ENCODE data around the gene PSG7. TPM values are rescaled to one million over a fixed set of nuclear protein-coding genes. Genes with fewer than 3 reads are reported as not detected.
"Not testable (repeated sequence)": the region's sequence is repeated elsewhere in the genome, so short reads cannot be mapped to it uniquely, and the experiment has no call there.

PSG7 gene
- total RNA-seq, 1 donor from 2014 or later = not detected

DNA sequence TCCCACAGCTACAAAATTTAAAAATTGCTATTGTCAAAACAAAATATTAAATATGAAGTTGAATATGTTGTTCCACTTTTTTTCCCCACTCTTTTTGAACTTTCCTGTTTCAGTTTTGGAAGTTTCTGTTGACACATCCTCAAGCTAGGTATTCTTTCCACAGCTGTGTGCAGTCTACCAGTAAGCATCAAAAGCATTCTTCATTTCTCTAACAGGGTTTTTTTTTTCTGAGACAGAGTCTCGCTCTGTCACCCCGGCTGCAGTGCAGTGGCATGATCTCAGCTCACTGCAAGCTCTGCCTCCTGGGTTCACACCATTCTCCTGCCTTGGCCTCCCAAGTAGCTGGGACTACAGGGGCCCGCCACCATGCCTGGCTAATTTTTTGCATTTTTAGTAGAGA, 62.9 kb downstream of the PSG7 start:
- FAIRE-seq; DNase-seq (ENCODE audit: low spot score in 2 of 2): not testable (repeated sequence)

Other genes starting within 250 kb of the PSG7 start
- gene PSG3, start 196.7 kb downstream of the PSG7 start, total RNA-seq = not detected
- not detected for gene PSG8, start 171.5 kb downstream of the PSG7 start, total RNA-seq
- gene PSG1, start 57.5 kb downstream of the PSG7 start, total RNA-seq = not detected
- gene PSG6, start 19.3 kb downstream of the PSG7 start, total RNA-seq = not detected
- gene PSG11, start 89.3 kb upstream of the PSG7 start, total RNA-seq = not detected
- not detected for gene PSG2, start 145.5 kb upstream of the PSG7 start, total RNA-seq
- gene PSG5, start 249.3 kb upstream of the PSG7 start, total RNA-seq = not detected